AG04449 (cell line): ENCODE measurements around the gene MRNIP.

Experiments used
- CTCF ChIA-PET: fragments of 350-600 bp; formaldehyde crosslinking; extraction: SDS; loops from one replicate; lab custom pipeline; 2021; ENCODE audit warnings: antibody characterized with exemption; lab: Yijun Ruan, JAX
- POLR2A ChIA-PET: fragments of 400-600, 350-600 bp; formaldehyde crosslinking; extraction: SDS; loops from one replicate; lab custom pipeline; 2020; ENCODE audit warnings: antibody characterized with exemption, inconsistent platforms; lab: Yijun Ruan, JAX
- DNase-seq: peaks from one replicate; pipeline ENCODE4 v3.0.0-alpha.2; 2010; ENCODE audit warnings: low read depth, low spot score
- H3K4me3 ChIP-seq: 2 replicates; pipeline ENCODE4 v1.5.1; 2011; ENCODE audit warnings: low read depth, mild to moderate bottlenecking, control low read depth, low read length
- CTCF ChIP-seq: IDR thresholded peaks from one replicate; pipeline ENCODE4 v1.5.1; 2011; ENCODE audit warnings: mild to moderate bottlenecking, moderate library complexity, low read length, control low read depth, inconsistent platforms; ENCODE audit not compliant: insufficient read depth; ENCODE audit errors: missing control alignments

Gene MRNIP

GRCh38 chr5:179870403-179870903, 11.8 kb upstream of the MRNIP start:
- ChIA-PET POLR2A (interaction anchor here (1.0 kb wide), 1 partner anchor 8 kb away, joined by 3 read pairs; no protein-coding TSS in a partner anchor), CTCF (interaction anchor here (0.7 to 1.8 kb wide), 4 partner anchors 8 to 198 kb away, joined by 3 to 10 read pairs (median 4); no protein-coding TSS in a partner anchor)
- TF ChIP-seq CTCF: peak; percentile 41
- no peak overlapping the region for H3K4me3 ChIP-seq
- no peak for DNase-seq

GRCh38 chr5:179869641-179870402, 11.2 kb upstream of the MRNIP start:
- POLR2A ChIA-PET: interaction anchor here (1.0 kb wide), 1 partner anchor 8 kb away, joined by 3 read pairs; no protein-coding TSS in a partner anchor
- no peak for TF ChIP-seq CTCF
- no peak overlapping the region for H3K4me3 ChIP-seq
- CTCF ChIA-PET: interaction anchor here (1.0 to 1.8 kb wide), 5 partner anchors 7 to 71 kb away, joined by 3 to 10 read pairs (median 3); no protein-coding TSS in a partner anchor
- no peak for DNase-seq

GRCh38 chr5:179869101-179869500, 10.5 kb upstream of the MRNIP start:
- no peak overlapping the region for H3K4me3 ChIP-seq
- ChIA-PET POLR2A (no interaction called here), CTCF (interaction anchor here (1.0 to 1.2 kb wide), 2 partner anchors 14 to 71 kb away, joined by 3 read pairs; no protein-coding TSS in a partner anchor)
- DNase-seq: no peak
- no peak for TF ChIP-seq CTCF

GRCh38 chr5:179868541-179868940, 9.9 kb upstream of the MRNIP start:
- POLR2A ChIA-PET: interaction anchor here (0.8 kb wide), 1 partner anchor 10 kb away, joined by 3 read pairs; no protein-coding TSS in a partner anchor
- no peak for TF ChIP-seq CTCF
- no peak overlapping the region for H3K4me3 ChIP-seq
- CTCF ChIA-PET: interaction anchor here (0.7 to 1.2 kb wide), 4 partner anchors 9 to 105 kb away, joined by 3 read pairs; no protein-coding TSS in a partner anchor
- DNase-seq: no peak

- CTCF ChIA-PET: interaction anchor here (0.7 to 1.2 kb wide), 3 partner anchors 11 to 104 kb away, joined by 3 read pairs; no protein-coding TSS in a partner anchor
- POLR2A ChIA-PET: no interaction called here
- no peak for DNase-seq
- TF ChIP-seq CTCF: no peak
- H3K4me3 ChIP-seq: no peak overlapping the region
Measured at GRCh38 chr5:179867476-179867875, 8.9 kb upstream of the MRNIP start.

- H3K4me3 ChIP-seq: no peak overlapping the region
- POLR2A ChIA-PET: no interaction called here
- TF ChIP-seq CTCF: no peak
- CTCF ChIA-PET: no interaction called here
- no peak for DNase-seq
Measured at GRCh38 chr5:179867079-179867465, 8.5 kb upstream of the MRNIP start.
